Right lobe of liver (tissue), 6 donors: ENCODE measurements around the gene KRTAP3-2. TPM values are rescaled to one million over a fixed set of nuclear protein-coding genes. Genes with fewer than 3 reads are reported as not detected.

Source experiments
- ATAC-seq, 4 donors: fragments of 200-7000 bp; cut with Tn5 transposase; one replicate each; pipeline ENCODE4 v1.9.1; 2020; ENCODE audit warnings: mild to moderate bottlenecking in 4 of 4, moderate library complexity in 4 of 4
- DNase-seq, 3 donors: peaks; one replicate each; pipeline ENCODE4 v3.0.0-alpha.2; 2020
- H3K27ac ChIP-seq, 3 donors: fragments of 200-600 bp; one replicate each; pipeline ENCODE4 v1.8.0; 2022
- H3K27me3 ChIP-seq, 2 donors: fragments of 200-600 bp; one replicate each; pipeline ENCODE4 v1.8.0; 2022
- H3K36me3 ChIP-seq, 4 donors: fragments of 200-600 bp; sonication (generic) in 1 of 4; one replicate each; pipeline versions ENCODE4 v1.5.1 to v1.8.0; 2017 to 2022; ENCODE audit warnings: control low read depth in 1 of 4
- H3K4me1 ChIP-seq, 4 donors: fragments of 200-600 bp; sonication (generic) in 1 of 4; one replicate each; pipeline versions ENCODE4 v1.5.1 to v1.8.0; 2017 to 2022; ENCODE audit warnings: control low read depth in 1 of 4
- H3K4me3 ChIP-seq, 3 donors: fragments of 200-600 bp; one replicate each; pipeline ENCODE4 v1.8.0; 2022
- H3K9me3 ChIP-seq, 4 donors: fragments of 200-600 bp; sonication (generic) in 1 of 4; one replicate each; pipeline versions ENCODE4 v1.5.1 to v1.8.0; 2017 to 2022; ENCODE audit warnings: control low read depth in 1 of 4
- POLR2A ChIP-seq: fragments of 450-650 bp; IDR thresholded peaks from one replicate; pipeline ENCODE4 v1.6.1; 2017; ENCODE audit warnings: antibody characterized with exemption, mild to moderate bottlenecking
- WGBS: methylation state at CpG from one replicate; pipeline ENCODE4 v1.1.6; 2018; ENCODE audit warnings: low coverage, low lambda C conversion rate; ENCODE audit not compliant: insufficient coverage; ENCODE audit errors: missing lambda C conversion rate; 5-methylcytosine and 5-hydroxymethylcytosine counted together
- intact Hi-C, 2 donors: fragments of 100-400 bp; cut with DNase I; formaldehyde crosslinking; loops; one replicate each; pipeline versions ENCODE4 v1.11.2 to v1.14.1; 2022
- total RNA-seq, 6 experiments: library from RNA; depleted of rRNA in 2 of 6; stranded (reverse); fragments of >200 nt in 2 of 6; fragmentation: NEBNext Ultra II Directional in 3 of 6; extraction: Animal tissue kit (Norgen Biotek cat#: 25700) in 3 of 6; gene quantifications; one replicate each; pipeline versions ENCODE4 v1.1.0 to v1.2.4, GENCODE V29; 2016 to 2023
- TF ChIP-seq, protein P1 (sequence below), 4 donors: fragments of 200-600 bp in 3 of 4; fragments of 450-650 bp in 1 of 4; IDR thresholded peaks; one replicate each; pipeline versions ENCODE4 v1.5.1 to v1.8.0; 2016 to 2022; ENCODE audit warnings: antibody characterized with exemption in 4 of 4, mild to moderate bottlenecking in 2 of 4
- donor health status: DM: no; HTN: yes; CAD: no.
- donor health status: DM: no; HTN: no; CAD: no.
- donor health status: DM: no; HTN: no; CAD: no.
- donor health status: DM: no; HTN: yes; CAD: no.
- donor health status: DM: no; HTN: yes; CAD: no.

The KRTAP3-2 gene
- total RNA-seq, 6 experiments from 2014 or later = not detected

DNA sequence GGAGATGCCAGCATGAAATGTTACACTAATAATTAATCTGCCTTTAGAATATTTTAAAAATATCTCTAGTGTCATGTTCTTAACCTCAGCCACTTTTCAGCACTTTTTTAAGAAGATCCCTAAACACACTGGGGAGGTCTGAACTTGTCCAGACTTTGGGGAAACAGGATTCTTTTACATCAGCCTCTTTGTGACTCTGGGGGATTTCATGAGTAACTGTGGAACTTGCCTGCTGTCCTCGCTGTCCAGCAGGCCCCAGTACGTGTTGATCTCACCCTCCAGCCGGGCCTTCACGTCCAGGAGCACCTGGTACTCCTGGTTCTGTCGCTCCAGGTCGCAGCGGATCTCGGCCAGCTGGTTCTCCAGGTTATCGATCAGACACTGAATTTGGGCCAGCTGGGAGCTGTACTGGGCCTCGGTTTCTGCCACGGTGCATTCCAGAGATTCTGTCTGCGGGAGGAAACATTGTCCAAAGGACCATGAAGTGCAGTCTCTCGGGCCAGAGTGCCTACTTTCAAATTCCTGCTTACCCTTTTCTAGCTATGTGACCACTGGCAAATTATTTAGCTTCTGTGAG lies 21.0 kb downstream of the KRTAP3-2 start:
- whole genome bisulfite sequencing = 77% methylated on average over 12 of the region's 13 CpGs
- H3K4me3 ChIP-seq = no peak overlapping the region
- intact Hi-C loops = no loop called here
- ATAC-seq (no peak), DNase-seq (no peak)
- H3K27ac ChIP-seq = no peak overlapping the region
- TF ChIP-seq, protein P1, sequence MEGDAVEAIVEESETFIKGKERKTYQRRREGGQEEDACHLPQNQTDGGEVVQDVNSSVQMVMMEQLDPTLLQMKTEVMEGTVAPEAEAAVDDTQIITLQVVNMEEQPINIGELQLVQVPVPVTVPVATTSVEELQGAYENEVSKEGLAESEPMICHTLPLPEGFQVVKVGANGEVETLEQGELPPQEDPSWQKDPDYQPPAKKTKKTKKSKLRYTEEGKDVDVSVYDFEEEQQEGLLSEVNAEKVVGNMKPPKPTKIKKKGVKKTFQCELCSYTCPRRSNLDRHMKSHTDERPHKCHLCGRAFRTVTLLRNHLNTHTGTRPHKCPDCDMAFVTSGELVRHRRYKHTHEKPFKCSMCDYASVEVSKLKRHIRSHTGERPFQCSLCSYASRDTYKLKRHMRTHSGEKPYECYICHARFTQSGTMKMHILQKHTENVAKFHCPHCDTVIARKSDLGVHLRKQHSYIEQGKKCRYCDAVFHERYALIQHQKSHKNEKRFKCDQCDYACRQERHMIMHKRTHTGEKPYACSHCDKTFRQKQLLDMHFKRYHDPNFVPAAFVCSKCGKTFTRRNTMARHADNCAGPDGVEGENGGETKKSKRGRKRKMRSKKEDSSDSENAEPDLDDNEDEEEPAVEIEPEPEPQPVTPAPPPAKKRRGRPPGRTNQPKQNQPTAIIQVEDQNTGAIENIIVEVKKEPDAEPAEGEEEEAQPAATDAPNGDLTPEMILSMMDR (IDR thresholded peaks at IDR 0.05) = no peak
- no peak for TF ChIP-seq POLR2A
- no peaks in the 10 kb centered on the region for H3K4me1 ChIP-seq
- H3K9me3 ChIP-seq = no peaks in the 10 kb centered on the region
- H3K36me3 ChIP-seq = no peaks in the 10 kb centered on the region
- H3K27me3 ChIP-seq = no peaks in the 10 kb centered on the region

DNA sequence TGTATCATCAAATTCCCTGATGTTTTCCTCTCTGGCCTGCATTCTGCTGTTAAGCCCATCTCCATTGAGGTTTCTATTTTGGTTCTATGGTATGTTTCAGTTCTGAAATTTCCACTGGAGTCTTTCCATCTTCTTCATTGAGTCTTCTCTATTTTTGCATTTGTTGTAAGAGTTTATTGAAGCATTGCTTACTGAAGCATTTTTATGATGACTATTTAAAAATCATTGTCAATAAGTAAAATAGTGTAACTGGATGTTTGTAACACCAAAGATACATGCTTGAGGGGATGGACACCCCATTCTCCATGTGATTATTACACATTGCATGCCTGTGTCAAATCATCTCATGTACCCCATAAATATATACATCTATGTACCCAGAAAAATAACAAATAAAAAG lies 24.2 kb downstream of the KRTAP3-2 start:
- no peaks in the 10 kb centered on the region for H3K9me3 ChIP-seq
- H3K36me3 ChIP-seq = no peaks in the 10 kb centered on the region
- no peak overlapping the region for H3K4me3 ChIP-seq
- DNase-seq (no peak), ATAC-seq (no peak)
- no peaks in the 10 kb centered on the region for H3K4me1 ChIP-seq
- intact Hi-C loops = no loop called here
- no peak overlapping the region for H3K27ac ChIP-seq
- H3K27me3 ChIP-seq = no peaks in the 10 kb centered on the region
- TF ChIP-seq, protein P1 (IDR thresholded peaks at IDR 0.05) = no peak
- TF ChIP-seq POLR2A = no peak

DNA sequence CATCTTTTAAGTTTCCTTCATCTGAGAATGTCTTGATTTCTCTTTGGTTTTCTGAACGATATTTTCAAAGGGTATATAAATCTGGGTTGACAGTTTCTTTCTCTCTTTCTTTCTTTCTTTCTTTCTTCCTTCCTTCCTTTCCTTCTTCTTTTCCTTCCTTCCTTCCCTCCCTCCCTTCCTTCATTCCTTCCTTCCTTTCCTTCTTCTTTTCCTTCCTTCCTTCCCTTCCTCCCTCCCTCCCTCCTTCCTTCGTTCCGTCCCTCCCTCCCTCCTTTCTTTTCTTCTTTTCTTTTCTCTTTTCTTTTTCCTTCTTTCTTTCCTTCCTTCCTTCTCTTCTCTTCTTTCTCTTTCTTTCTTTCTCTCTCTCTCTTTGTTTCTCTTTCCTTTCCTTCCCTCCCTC lies 25.3 kb downstream of the KRTAP3-2 start:
- 79% methylated on average over 3 of the region's 3 CpGs for WGBS
- H3K27me3 ChIP-seq = no peaks in the 10 kb centered on the region
- H3K4me3 ChIP-seq = no peak overlapping the region
- TF ChIP-seq, protein P1 (IDR thresholded peaks at IDR 0.05) = no peak
- TF ChIP-seq POLR2A = no peak
- no peak for DNase-seq
- intact Hi-C loops = no loop called here
- no peak for ATAC-seq
- no peaks in the 10 kb centered on the region for H3K4me1 ChIP-seq
- no peak overlapping the region for H3K27ac ChIP-seq
- H3K36me3 ChIP-seq = no peaks in the 10 kb centered on the region
- H3K9me3 ChIP-seq = no peaks in the 10 kb centered on the region

DNA sequence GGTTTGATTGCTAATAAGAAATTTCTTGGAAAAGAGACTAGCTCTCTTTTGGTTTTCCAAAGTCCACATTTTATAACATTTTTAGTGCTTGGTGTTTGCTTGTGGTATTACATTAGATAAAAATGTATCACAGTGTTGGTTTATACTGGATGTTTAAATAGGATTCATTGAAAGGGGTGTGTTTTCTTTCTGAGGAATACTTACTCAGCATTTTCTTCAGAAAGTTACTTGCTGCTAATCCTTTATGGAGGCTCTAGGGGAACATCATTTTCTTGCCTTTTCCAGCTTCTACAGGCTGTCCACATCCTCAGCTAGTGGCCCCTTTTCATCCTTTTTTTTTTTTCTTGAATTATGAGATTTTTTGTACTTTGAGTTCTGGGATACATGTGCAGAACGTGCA lies 32.1 kb downstream of the KRTAP3-2 start:
- WGBS = 100% methylated on average over 1 of the region's 1 CpG
- TF ChIP-seq, protein P1 (IDR thresholded peaks at IDR 0.05) = no peak
- no peak for TF ChIP-seq POLR2A
- Histone ChIP-seq H3K27me3 (no peaks in the 10 kb centered on the region), H3K9me3 (no peaks in the 10 kb centered on the region), H3K36me3 (no peaks in the 10 kb centered on the region), H3K4me3 (no peak overlapping the region), H3K27ac (no peak overlapping the region), H3K4me1 (no peaks in the 10 kb centered on the region)
- DNase-seq (no peak), ATAC-seq (no peak)
- intact Hi-C loops = no loop called here

DNA sequence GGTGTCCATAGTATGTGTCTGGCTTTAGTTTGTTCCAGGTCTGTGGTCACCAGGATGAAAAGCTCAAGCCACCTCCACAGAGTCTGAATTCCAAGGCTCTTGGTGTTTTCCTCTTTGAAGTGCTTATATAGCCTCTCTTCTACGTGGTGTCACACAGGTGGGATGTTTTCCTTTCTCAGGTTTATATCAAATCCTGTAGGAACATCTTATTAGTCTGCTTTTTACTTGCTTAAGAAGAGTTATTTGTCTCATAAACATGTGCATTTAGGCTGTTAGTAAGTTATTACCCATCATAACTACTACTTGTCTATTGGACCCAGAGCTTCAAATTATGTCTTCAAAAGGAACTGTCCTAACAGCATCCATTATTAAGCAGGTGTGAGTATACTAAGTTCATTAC lies 32.9 kb downstream of the KRTAP3-2 start, which contains the start of gene KRT39:
TSS of gene KRT39 (minus strand) at position 101 of the 400 bp plus-strand sequence. CDS start at position 9, 92 bp downstream.
- DNase-seq (no peak), ATAC-seq (no peak)
- H3K27me3 ChIP-seq = no peaks in the 10 kb centered on the region
- H3K9me3 ChIP-seq = no peaks in the 10 kb centered on the region
- H3K4me1 ChIP-seq = no peaks in the 10 kb centered on the region
- H3K4me3 ChIP-seq = no peak within 1 kb of the TSS
- no peak within 1 kb of the TSS for H3K27ac ChIP-seq
- intact Hi-C loops = no loop called here
- TF ChIP-seq POLR2A = no peak
- TF ChIP-seq, protein P1 (IDR thresholded peaks at IDR 0.05) = no peak
- H3K36me3 ChIP-seq = no peaks in the 10 kb centered on the region
- WGBS = 50% methylated on average over 1 of the region's 1 CpG
